HFFc6 (cell line): Measurements from ENCODE around the gene CYB561D1. TPM values are rescaled to one million over a fixed set of nuclear protein-coding genes. Genes with fewer than 3 reads are reported as not detected.

ENCODE experiments used
- DNase-seq: peaks from one replicate; pipeline ENCODE4 v3.0.0-alpha.2; 2018
- H3K27ac Mint-ChIP-seq: 2 replicates; pipeline ENCODE4 v1.8.0; 2020; ENCODE audit warnings: mild to moderate bottlenecking, mixed read lengths
- H3K27me3 Mint-ChIP-seq: 2 replicates; pipeline ENCODE4 v1.8.0; 2021; ENCODE audit warnings: mild to moderate bottlenecking, moderate library complexity, mixed read lengths; ENCODE audit not compliant: insufficient read depth
- H3K36me3 Mint-ChIP-seq: 2 replicates; pipeline ENCODE4 v1.8.0; 2021; ENCODE audit warnings: low read depth, mixed read lengths
- H3K4me1 Mint-ChIP-seq: 2 replicates; pipeline ENCODE4 v1.8.0; 2020; ENCODE audit warnings: low read depth, mixed read lengths
- H3K4me3 Mint-ChIP-seq: 2 replicates; pipeline ENCODE4 v1.8.0; 2020; ENCODE audit warnings: mild to moderate bottlenecking, moderate library complexity, mixed read lengths
- H3K9me3 Mint-ChIP-seq: 2 replicates; pipeline ENCODE4 v1.8.0; 2020; ENCODE audit warnings: mild to moderate bottlenecking, mixed read lengths
- CTCF ChIP-seq: fragments of 200-600 bp; sonication (generic); IDR thresholded peaks from 2 replicates; pipeline ENCODE4 v1.5.0; 2021; ENCODE audit warnings: antibody characterized with exemption, mild to moderate bottlenecking
- total RNA-seq, 6 experiments: library from RNA; stranded (reverse); fragmentation: NEBNext Ultra II Directional; extraction: Animal tissue kit (Norgen Biotek cat#: 25700); gene quantifications; 2 replicates in 1 of 6; 3 replicates in 5 of 6; pipeline ENCODE4 v1.2.3, GENCODE V29; 2021

CYB561D1 gene
- total RNA-seq, 6 experiments from 2014 or later = 7.2 to 10.3 (median 8.1) TPM

DNA sequence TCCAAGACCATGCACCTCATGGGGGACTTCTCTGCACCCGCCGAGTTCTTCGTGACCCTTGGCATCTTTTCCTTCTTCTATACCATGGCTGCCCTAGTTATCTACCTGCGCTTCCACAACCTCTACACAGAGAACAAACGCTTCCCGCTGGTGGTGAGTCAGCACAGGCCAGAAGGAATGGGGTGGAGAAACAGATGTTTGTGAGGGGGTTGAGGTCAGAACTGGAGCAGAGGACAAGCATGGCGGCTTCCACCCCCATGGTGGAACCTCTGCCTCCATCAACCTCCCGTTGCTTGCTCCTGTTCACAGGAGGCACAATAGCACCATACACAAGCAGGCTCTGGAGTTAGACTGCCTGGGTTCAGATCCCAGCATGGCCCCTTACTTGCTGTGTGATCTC lies 17.1 kb upstream of the CYB561D1 start:
- no peak for TF ChIP-seq CTCF
- no peak overlapping the region for H3K27ac Mint-ChIP-seq
- DNase-seq = no peak
- H3K9me3 Mint-ChIP-seq = no peaks in the 10 kb centered on the region
- no peaks in the 10 kb centered on the region for H3K4me1 Mint-ChIP-seq
- H3K27me3 Mint-ChIP-seq = peaks cover 3% of the 10 kb centered on the region
- peaks cover 20% of the 10 kb centered on the region; the same call in 1 of the 2 replicates for H3K36me3 Mint-ChIP-seq
- no peak overlapping the region for H3K4me3 Mint-ChIP-seq

DNA sequence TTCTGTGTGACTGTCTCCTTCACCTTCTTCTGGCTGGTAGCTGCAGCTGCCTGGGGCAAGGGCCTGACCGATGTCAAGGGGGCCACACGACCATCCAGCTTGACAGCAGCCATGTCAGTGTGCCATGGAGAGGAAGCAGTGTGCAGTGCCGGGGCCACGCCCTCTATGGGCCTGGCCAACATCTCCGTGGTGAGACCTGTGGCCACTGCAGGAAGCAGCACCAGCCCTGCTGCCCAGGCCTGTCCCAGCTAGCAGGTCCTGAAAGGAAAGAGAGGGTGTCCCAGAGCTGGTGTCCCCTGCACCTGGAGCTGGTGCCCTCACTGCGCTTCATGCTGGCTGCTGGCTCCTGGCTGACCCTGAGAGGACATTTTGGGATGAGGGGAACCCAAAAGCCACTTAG lies 16.1 kb upstream of the CYB561D1 start:
- Mint-ChIP-seq H3K27ac (no peak overlapping the region), H3K4me3 (no peak overlapping the region), H3K4me1 (peaks cover 3% of the 10 kb centered on the region), H3K36me3 (peaks cover 20% of the 10 kb centered on the region; the same call in 1 of the 2 replicates), H3K27me3 (peaks cover 5% of the 10 kb centered on the region), H3K9me3 (no peaks in the 10 kb centered on the region)
- TF ChIP-seq CTCF = no peak
- DNase-seq = no peak

GRCh38 chr1:109478806-109479205 lies 15.1 kb upstream of the CYB561D1 start:
- H3K27ac Mint-ChIP-seq = no peak overlapping the region
- H3K4me3 Mint-ChIP-seq = no peak overlapping the region
- H3K27me3 Mint-ChIP-seq = peaks cover 5% of the 10 kb centered on the region
- no peak for TF ChIP-seq CTCF
- no peak for DNase-seq
- peaks cover 20% of the 10 kb centered on the region; the same call in 1 of the 2 replicates for H3K36me3 Mint-ChIP-seq
- H3K9me3 Mint-ChIP-seq = no peaks in the 10 kb centered on the region
- peaks cover 11% of the 10 kb centered on the region for H3K4me1 Mint-ChIP-seq

- no peak for DNase-seq
- no peaks in the 10 kb centered on the region for H3K9me3 Mint-ChIP-seq
- peaks cover 11% of the 10 kb centered on the region for H3K4me1 Mint-ChIP-seq
- TF ChIP-seq CTCF = no peak
- H3K27me3 Mint-ChIP-seq = peaks cover 5% of the 10 kb centered on the region
- no peak overlapping the region for H3K27ac Mint-ChIP-seq
- H3K36me3 Mint-ChIP-seq = peaks cover 20% of the 10 kb centered on the region; the same call in 1 of the 2 replicates
- H3K4me3 Mint-ChIP-seq = no peak overlapping the region
Measured at GRCh38 chr1:109479311-109479710, 14.6 kb upstream of the CYB561D1 start.

DNA sequence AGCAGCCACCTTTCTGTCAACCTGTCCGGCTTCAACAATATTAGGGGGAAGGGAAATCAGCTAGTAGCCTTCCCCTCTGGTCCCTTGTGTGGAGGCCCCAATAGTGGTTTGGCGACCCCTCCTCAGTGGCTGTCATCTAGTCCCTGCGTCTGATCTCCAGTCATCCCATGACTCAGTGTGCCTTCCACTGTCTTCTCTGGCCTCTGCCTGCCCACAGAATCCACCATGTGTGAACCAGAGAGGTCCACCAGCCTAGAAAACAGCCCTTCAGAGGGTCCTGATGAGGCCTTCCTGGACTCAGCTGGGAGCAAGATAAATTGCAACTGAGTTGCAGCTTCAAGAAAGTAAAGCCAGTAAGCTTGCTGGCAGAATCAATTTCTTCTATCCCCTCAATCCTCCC lies 14.0 kb upstream of the CYB561D1 start:
- no peak overlapping the region for H3K4me3 Mint-ChIP-seq
- no peaks in the 10 kb centered on the region for H3K9me3 Mint-ChIP-seq
- no peak for DNase-seq
- peaks cover 5% of the 10 kb centered on the region for H3K27me3 Mint-ChIP-seq
- H3K4me1 Mint-ChIP-seq = peaks cover 15% of the 10 kb centered on the region
- H3K36me3 Mint-ChIP-seq = peaks cover 20% of the 10 kb centered on the region; the same call in 1 of the 2 replicates
- TF ChIP-seq CTCF = no peak
- H3K27ac Mint-ChIP-seq = no peak overlapping the region

- Mint-ChIP-seq H3K27me3 (peaks cover 5% of the 10 kb centered on the region), H3K27ac (no peak overlapping the region), H3K36me3 (peaks cover 14% of the 10 kb centered on the region; the same call in 1 of the 2 replicates), H3K4me3 (no peak overlapping the region), H3K9me3 (no peaks in the 10 kb centered on the region), H3K4me1 (peaks cover 22% of the 10 kb centered on the region)
- DNase-seq = no peak
- TF ChIP-seq CTCF = no peak
Measured at GRCh38 chr1:109481646-109482045, 12.2 kb upstream of the CYB561D1 start.
